Measurements from ENCODE around the gene MAOA.

DNA sequence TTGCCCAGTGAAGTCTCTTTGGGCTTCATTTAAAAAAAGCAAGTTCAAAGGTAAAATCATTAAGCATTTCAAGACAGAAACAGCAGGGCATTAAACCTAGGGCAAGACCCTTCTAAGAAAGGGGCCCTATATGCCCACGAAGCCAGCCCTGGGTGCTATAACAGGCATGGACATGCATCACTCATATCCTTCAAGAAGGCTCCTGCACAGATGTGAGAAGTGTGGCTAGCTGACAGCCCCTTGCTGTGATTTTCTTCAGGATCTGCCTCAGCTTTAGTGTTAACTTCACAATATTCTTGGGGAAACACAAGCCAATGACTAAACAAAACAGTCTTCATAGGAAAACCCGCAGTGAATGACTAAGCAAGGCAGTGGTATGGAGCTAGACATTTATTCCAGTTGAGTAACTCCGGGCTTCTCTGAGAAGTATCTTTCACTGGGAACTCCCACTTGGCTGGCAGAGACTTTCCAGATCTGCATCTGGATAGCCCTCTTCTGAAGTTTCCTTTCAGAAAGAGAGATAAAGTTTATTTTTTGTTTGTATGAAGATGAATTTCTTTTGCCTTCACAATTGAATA lies 11.9 kb upstream of the MAOA start:
- TF ChIP-seq, protein P1, sequence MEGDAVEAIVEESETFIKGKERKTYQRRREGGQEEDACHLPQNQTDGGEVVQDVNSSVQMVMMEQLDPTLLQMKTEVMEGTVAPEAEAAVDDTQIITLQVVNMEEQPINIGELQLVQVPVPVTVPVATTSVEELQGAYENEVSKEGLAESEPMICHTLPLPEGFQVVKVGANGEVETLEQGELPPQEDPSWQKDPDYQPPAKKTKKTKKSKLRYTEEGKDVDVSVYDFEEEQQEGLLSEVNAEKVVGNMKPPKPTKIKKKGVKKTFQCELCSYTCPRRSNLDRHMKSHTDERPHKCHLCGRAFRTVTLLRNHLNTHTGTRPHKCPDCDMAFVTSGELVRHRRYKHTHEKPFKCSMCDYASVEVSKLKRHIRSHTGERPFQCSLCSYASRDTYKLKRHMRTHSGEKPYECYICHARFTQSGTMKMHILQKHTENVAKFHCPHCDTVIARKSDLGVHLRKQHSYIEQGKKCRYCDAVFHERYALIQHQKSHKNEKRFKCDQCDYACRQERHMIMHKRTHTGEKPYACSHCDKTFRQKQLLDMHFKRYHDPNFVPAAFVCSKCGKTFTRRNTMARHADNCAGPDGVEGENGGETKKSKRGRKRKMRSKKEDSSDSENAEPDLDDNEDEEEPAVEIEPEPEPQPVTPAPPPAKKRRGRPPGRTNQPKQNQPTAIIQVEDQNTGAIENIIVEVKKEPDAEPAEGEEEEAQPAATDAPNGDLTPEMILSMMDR (IDR thresholded peaks at IDR 0.05): no peak
- no peak for TF ChIP-seq EZH2 (IDR thresholded peaks at IDR 0.05; ENCODE audit: borderline replicate concordance, insufficient read depth, low read depth, low read length, poor library complexity, severe bottlenecking)
